Measurements from ENCODE around the gene GRAMD1C.

GRAMD1C gene

GRCh38 chr3:113867506-113867905 lies 28.9 kb downstream of the GRAMD1C start:
- DNase-seq = no peak

- no peak for DNase-seq
Observed at GRCh38 chr3:113873293-113873692, 34.7 kb downstream of the GRAMD1C start.

- DNase-seq = no peak
Observed at GRCh38 chr3:113873814-113874526, 35.4 kb downstream of the GRAMD1C start.

GRCh38 chr3:113878403-113878802 lies 39.8 kb downstream of the GRAMD1C start:
- DNase-seq = no peak

- no peak for DNase-seq
Observed at GRCh38 chr3:113885050-113885449, 46.5 kb downstream of the GRAMD1C start.

- DNase-seq = no peak
Observed at GRCh38 chr3:113890256-113890900, 51.8 kb downstream of the GRAMD1C start.

- no peak for DNase-seq
Observed at GRCh38 chr3:113894927-113895326, 56.3 kb downstream of the GRAMD1C start.

- no peak for DNase-seq
Observed at GRCh38 chr3:113895964-113896363, 57.4 kb downstream of the GRAMD1C start.

GRCh38 chr3:113896930-113897329 lies 58.3 kb downstream of the GRAMD1C start:
- DNase-seq = no peak

- DNase-seq = no peak
Observed at GRCh38 chr3:113897373-113897777, 58.8 kb downstream of the GRAMD1C start.

GRCh38 chr3:113898892-113899291 lies 60.3 kb downstream of the GRAMD1C start:
- no peak for DNase-seq

GRCh38 chr3:113906568-113907140 lies 68.1 kb downstream of the GRAMD1C start:
- no peak for DNase-seq

- DNase-seq = no peak
Observed at GRCh38 chr3:113908133-113908532, 69.5 kb downstream of the GRAMD1C start.

GRCh38 chr3:113910966-113911365 lies 72.4 kb downstream of the GRAMD1C start:
- DNase-seq = no peak

GRCh38 chr3:113912552-113913236 lies 74.1 kb downstream of the GRAMD1C start:
- no peak for DNase-seq

- DNase-seq = no peak
Observed at GRCh38 chr3:113914646-113915045, 76.1 kb downstream of the GRAMD1C start.

- no peak for DNase-seq
Observed at GRCh38 chr3:113927556-113927955, 89.0 kb downstream of the GRAMD1C start.

GRCh38 chr3:113946831-113947230 lies 108.2 kb downstream of the GRAMD1C start:
- DNase-seq = no peak

GRCh38 chr3:113947372-113948014 lies 108.9 kb downstream of the GRAMD1C start, which contains the start of gene ZDHHC23:
Gene ZDHHC23, plus strand, starts transcription at chr3:113948013. Its CDS starts 790 bp downstream, at chr3:113948803.
- DNase-seq = peak; percentile 63

- DNase-seq = no peak
Observed at GRCh38 chr3:113948015-113948917, 109.7 kb downstream of the GRAMD1C start.

GRCh38 chr3:113952921-113953320 lies 114.3 kb downstream of the GRAMD1C start:
- DNase-seq = no peak

GRCh38 chr3:113953677-113954076 lies 115.1 kb downstream of the GRAMD1C start:
- no peak for DNase-seq
